Neural crest cell (in vitro differentiated cells): ENCODE measurements around the gene PROP1. TPM values are rescaled to one million over a fixed set of nuclear protein-coding genes. Genes with fewer than 3 reads are reported as not detected.
"Not testable (repeated sequence)": the region's sequence is repeated elsewhere in the genome, so short reads cannot be mapped to it uniquely, and the experiment has no call there.

Experiments used
- DNase-seq: peaks from one replicate; pipeline ENCODE4 v3.0.0; 2021; ENCODE audit warnings: low read depth, mixed read lengths, low spot score
- H3K27ac Mint-ChIP-seq: one replicate; pipeline ENCODE4 v1.8.0; 2021; ENCODE audit warnings: mild to moderate bottlenecking, mixed read lengths; ENCODE audit not compliant: unreplicated experiment
- H3K27me3 Mint-ChIP-seq: 2 replicates; pipeline ENCODE4 v1.8.0; 2021; ENCODE audit warnings: low read depth, mild to moderate bottlenecking, mixed read lengths
- H3K36me3 Mint-ChIP-seq: 2 replicates; pipeline ENCODE4 v1.8.0; 2021; ENCODE audit warnings: low read depth, mild to moderate bottlenecking, mixed read lengths
- H3K4me1 Mint-ChIP-seq: 2 replicates; pipeline ENCODE4 v1.8.0; 2021; ENCODE audit warnings: mixed read lengths
- H3K4me3 Mint-ChIP-seq: one replicate; pipeline ENCODE4 v1.8.0; 2021; ENCODE audit warnings: mild to moderate bottlenecking, mixed read lengths
- H3K9me3 Mint-ChIP-seq: 2 replicates; pipeline ENCODE4 v1.8.0; 2021; ENCODE audit warnings: mixed read lengths
- total RNA-seq: library from RNA; stranded (reverse); gene quantifications from 2 replicates; pipeline ENCODE4 v1.2.1, GENCODE V29; 2021

The PROP1 gene
- total RNA-seq, 1 donor from 2014 or later, result not detected

DNA sequence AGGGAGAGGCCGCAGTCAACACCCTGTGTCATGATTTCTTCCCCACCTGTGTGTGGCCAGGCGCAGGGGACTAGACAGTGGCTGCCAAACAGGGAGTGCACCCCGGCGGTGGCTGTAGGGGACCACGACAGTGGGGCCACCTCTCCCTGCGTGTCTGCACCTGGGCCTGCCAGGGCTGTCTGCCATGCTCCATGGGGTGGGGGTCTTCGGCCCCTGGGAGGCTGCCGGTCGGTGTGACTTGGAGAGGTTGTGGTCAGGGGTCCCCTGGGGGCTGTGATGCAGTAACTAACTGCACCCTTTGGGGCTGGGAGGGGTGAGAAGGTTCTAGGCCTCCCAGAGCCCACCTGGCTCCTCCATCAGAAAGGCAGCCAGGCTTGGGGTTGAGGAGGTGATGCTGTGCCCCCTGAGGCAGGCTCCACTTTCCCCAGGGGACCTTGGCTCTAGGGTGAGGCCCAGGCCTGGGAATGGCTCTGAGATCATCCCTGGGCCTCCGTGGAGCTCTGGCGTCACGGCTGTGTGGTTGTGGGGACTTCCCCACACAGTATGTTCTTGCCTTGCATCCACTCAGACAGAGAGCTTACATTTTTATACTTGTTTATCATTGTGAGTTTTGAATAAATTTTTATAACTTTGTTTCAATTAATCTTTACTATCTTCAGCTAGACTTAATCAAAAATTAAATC is 50.3 kb downstream of the PROP1 start:
- H3K27me3 Mint-ChIP-seq, H3K4me3 Mint-ChIP-seq, H3K4me1 Mint-ChIP-seq, H3K27ac Mint-ChIP-seq, H3K36me3 Mint-ChIP-seq, DNase-seq, H3K9me3 Mint-ChIP-seq: not testable (repeated sequence)

DNA sequence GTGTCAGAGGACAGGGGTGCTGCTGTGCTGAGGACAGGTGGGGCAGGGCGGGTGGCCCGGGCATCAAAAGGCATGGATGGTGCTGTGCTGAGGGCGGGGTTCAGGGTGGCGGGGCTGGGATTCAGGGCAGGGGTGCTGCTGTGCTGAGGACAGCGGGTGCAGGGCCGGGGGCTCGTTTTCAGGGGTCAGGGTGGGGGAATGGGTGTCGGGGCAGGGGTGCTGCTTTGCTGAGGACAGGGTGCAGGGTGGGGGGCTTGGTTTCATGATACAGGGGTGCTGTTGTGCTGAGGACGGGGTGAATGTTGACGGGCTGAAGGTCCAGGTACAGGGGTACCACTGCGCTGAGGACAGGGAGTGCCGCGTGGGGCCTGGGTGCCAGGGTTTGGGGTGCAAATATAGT is 50.9 kb downstream of the PROP1 start:
- H3K27ac Mint-ChIP-seq, H3K36me3 Mint-ChIP-seq, H3K27me3 Mint-ChIP-seq, H3K4me1 Mint-ChIP-seq, DNase-seq, H3K4me3 Mint-ChIP-seq, H3K9me3 Mint-ChIP-seq: not testable (repeated sequence)

DNA sequence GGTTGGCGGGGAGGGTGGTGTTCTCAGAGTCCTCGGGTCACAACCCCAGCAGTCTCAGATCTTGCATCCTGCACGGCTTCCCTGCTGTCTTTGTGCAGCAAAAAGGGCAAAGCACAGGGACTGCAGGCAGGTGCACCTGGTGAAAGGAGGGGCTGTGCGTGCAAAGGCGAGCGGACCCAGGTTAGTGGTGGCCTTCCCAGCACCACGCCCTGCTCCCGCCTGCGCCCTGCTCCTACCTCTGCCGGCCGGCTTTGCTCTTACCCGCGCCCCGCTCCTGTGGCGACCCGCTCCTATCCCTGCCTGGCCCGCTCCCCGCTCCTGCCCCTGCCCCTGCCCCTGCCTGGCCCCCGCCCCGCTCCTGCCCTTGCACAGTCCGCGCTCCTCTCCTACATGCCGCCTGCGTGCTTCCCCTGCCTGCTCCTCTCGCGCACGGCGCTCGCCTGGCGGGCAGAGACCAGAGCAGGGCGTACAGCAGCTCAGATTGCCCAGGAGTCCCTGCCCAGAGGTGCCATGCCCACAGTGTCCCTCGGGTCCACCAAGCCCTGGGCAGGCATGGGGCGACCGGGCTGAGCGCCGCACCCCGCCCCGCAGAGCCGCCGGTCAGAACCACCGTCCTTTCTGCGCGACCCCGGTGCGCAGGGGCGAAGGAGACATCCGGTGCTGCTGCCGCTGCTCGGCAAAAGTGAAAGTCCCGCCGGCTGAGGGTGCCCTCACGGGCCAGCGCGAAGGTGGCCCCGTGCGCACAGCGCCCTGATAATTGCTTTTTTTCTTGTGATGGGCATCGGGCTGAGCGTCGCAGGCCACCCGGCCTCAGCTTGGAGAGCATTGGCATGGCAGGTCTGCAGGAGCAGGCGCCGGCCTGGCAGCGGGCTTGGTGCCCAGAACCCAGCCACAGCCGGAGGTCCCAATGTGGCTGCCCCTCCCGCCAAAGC is 52.0 kb downstream of the PROP1 start:
- not testable (repeated sequence) for DNase-seq, H3K27ac Mint-ChIP-seq, H3K36me3 Mint-ChIP-seq, H3K9me3 Mint-ChIP-seq, H3K27me3 Mint-ChIP-seq, H3K4me3 Mint-ChIP-seq, H3K4me1 Mint-ChIP-seq

DNA sequence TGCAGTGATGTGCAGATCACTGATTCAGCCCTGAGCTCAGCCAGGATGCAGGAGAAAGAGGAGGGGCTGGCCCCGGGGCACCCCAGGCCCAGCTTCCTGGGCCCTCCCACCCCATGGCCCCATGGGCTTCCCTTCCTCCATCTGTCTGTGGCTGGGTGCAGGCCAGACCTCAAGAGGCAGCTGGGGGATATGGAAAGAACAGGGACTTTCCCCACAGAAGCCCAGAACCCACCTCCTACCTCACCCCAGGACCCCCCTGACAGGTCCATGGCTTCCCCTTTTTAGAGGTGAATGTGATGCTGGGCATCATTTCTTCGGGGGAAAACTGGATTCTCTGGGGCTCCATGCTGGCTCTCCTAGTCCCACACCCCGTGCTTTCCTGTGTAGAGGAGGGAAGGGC is 53.1 kb downstream of the PROP1 start:
- peaks cover 12% of the 10 kb centered on the region for H3K27me3 Mint-ChIP-seq
- not testable (repeated sequence) for DNase-seq, H3K4me3 Mint-ChIP-seq

More for the DNA sequence above, 53.1 kb downstream of the PROP1 start:
- H3K9me3 Mint-ChIP-seq, H3K27ac Mint-ChIP-seq, H3K4me1 Mint-ChIP-seq, H3K36me3 Mint-ChIP-seq: not testable (repeated sequence)

Other genes starting within 250 kb of the PROP1 start
- not detected in 2 replicates for gene FAM153A, start 213.3 kb downstream of the PROP1 start, total RNA-seq
- 1.3 and 1.4 TPM in 2 replicates for gene N4BP3, start 117.3 kb upstream of the PROP1 start, total RNA-seq
- 42.4 and 43.5 TPM in 2 replicates for gene RMND5B, start 134.8 kb upstream of the PROP1 start, total RNA-seq
- gene NHP2, start 157.6 kb upstream of the PROP1 start, total RNA-seq, result 169 and 174 TPM in 2 replicates
- not detected in 2 replicates for gene GMCL2, start 191.1 kb upstream of the PROP1 start, total RNA-seq
- 464 and 466 TPM in 2 replicates for gene HNRNPAB, start 208.3 kb upstream of the PROP1 start, total RNA-seq
- 53.9 and 55.7 TPM in 2 replicates for gene PHYKPL, start 236.6 kb upstream of the PROP1 start, total RNA-seq